KOPT-K1 (cell line): ENCODE measurements around the gene EMID1.

Experiments used
- H3K27ac ChIP-seq: fragments of 200-600 bp; sonication (generic); 2 replicates; pipeline ENCODE4 v1.5.1; 2016; ENCODE audit warnings: antibody characterized with exemption, mild to moderate bottlenecking, low read depth, low read length; ENCODE audit not compliant: poor library complexity, severe bottlenecking
- H3K36me3 ChIP-seq: fragments of 200-600 bp; sonication (generic); 2 replicates; pipeline ENCODE4 v1.5.1; 2017; ENCODE audit warnings: antibody characterized with exemption, mild to moderate bottlenecking, low read length, moderate library complexity; ENCODE audit not compliant: insufficient read depth
- H3K9me3 ChIP-seq: fragments of 200-600 bp; sonication (generic); 2 replicates; pipeline ENCODE4 v1.5.1; 2017; ENCODE audit warnings: antibody characterized with exemption, low read length, mild to moderate bottlenecking; ENCODE audit not compliant: insufficient read depth, poor library complexity, severe bottlenecking

EMID1 gene

GRCh38 chr22:29267462-29267857 is 61.8 kb downstream of the EMID1 start:
- peak overlapping the region; percentile 98 for H3K27ac ChIP-seq
- peaks cover 62% of the 10 kb centered on the region for H3K36me3 ChIP-seq

GRCh38 chr22:29267858-29268510 is 62.3 kb downstream of the EMID1 start, which contains the start of the genes EWSR1 and RHBDD3:
EWSR1 (plus strand) TSS chr22:29268268; CDS start chr22:29268337, 69 bp downstream.
RHBDD3 (minus strand) TSS chr22:29267981; CDS start chr22:29265626, 2,355 bp downstream.
- Histone ChIP-seq H3K27ac (peak within 1 kb of the TSS; percentile 98), H3K9me3 (no peaks in the 10 kb centered on the region), H3K36me3 (peaks cover 67% of the 10 kb centered on the region)

More at GRCh38 chr22:29267462-29267857, 61.8 kb downstream of the EMID1 start:
- H3K9me3 ChIP-seq = no peaks in the 10 kb centered on the region

GRCh38 chr22:29268511-29269229 is 63.0 kb downstream of the EMID1 start:
- Histone ChIP-seq H3K36me3 (peaks cover 70% of the 10 kb centered on the region), H3K27ac (peak overlapping the region; percentile 98), H3K9me3 (no peaks in the 10 kb centered on the region)

- peaks cover 70% of the 10 kb centered on the region for H3K36me3 ChIP-seq
- no peaks in the 10 kb centered on the region for H3K9me3 ChIP-seq
- H3K27ac ChIP-seq = peak overlapping the region; percentile 98
Measured at GRCh38 chr22:29269230-29269604, 63.5 kb downstream of the EMID1 start.

GRCh38 chr22:29269731-29270474 is 64.2 kb downstream of the EMID1 start:
- H3K36me3 ChIP-seq = peaks cover 72% of the 10 kb centered on the region
- H3K27ac ChIP-seq = peak overlapping the region; percentile 98

GRCh38 chr22:29270475-29271271 is 65.0 kb downstream of the EMID1 start:
- no peaks in the 10 kb centered on the region for H3K9me3 ChIP-seq
- H3K36me3 ChIP-seq = peaks cover 72% of the 10 kb centered on the region
- peak overlapping the region; percentile 98 for H3K27ac ChIP-seq

More at GRCh38 chr22:29269731-29270474, 64.2 kb downstream of the EMID1 start:
- H3K9me3 ChIP-seq = no peaks in the 10 kb centered on the region

- Histone ChIP-seq H3K9me3 (no peaks in the 10 kb centered on the region), H3K36me3 (peaks cover 85% of the 10 kb centered on the region), H3K27ac (no peak overlapping the region)
Measured at GRCh38 chr22:29272624-29273023, 66.9 kb downstream of the EMID1 start.

- H3K9me3 ChIP-seq = no peaks in the 10 kb centered on the region
- H3K36me3 ChIP-seq = peaks cover 100% of the 10 kb centered on the region
- no peak overlapping the region for H3K27ac ChIP-seq
Measured at GRCh38 chr22:29275167-29275566, 69.5 kb downstream of the EMID1 start.

- H3K27ac ChIP-seq = no peak overlapping the region
- no peaks in the 10 kb centered on the region for H3K9me3 ChIP-seq
- peaks cover 100% of the 10 kb centered on the region for H3K36me3 ChIP-seq
Measured at GRCh38 chr22:29275819-29276565, 70.3 kb downstream of the EMID1 start.

- no peak overlapping the region for H3K27ac ChIP-seq
- H3K36me3 ChIP-seq = peaks cover 100% of the 10 kb centered on the region
- no peaks in the 10 kb centered on the region for H3K9me3 ChIP-seq
Measured at GRCh38 chr22:29277927-29278326, 72.2 kb downstream of the EMID1 start.

GRCh38 chr22:29284196-29284595 is 78.5 kb downstream of the EMID1 start:
- Histone ChIP-seq H3K9me3 (no peaks in the 10 kb centered on the region), H3K27ac (no peak overlapping the region), H3K36me3 (peaks cover 100% of the 10 kb centered on the region)

GRCh38 chr22:29288837-29289236 is 83.1 kb downstream of the EMID1 start:
- H3K36me3 ChIP-seq = peaks cover 100% of the 10 kb centered on the region
- H3K27ac ChIP-seq = no peak overlapping the region
- no peaks in the 10 kb centered on the region for H3K9me3 ChIP-seq

- H3K27ac ChIP-seq = no peak overlapping the region
- no peaks in the 10 kb centered on the region for H3K9me3 ChIP-seq
- H3K36me3 ChIP-seq = peaks cover 100% of the 10 kb centered on the region
Measured at GRCh38 chr22:29290061-29290460, 84.4 kb downstream of the EMID1 start.

- Histone ChIP-seq H3K36me3 (peaks cover 100% of the 10 kb centered on the region), H3K9me3 (no peaks in the 10 kb centered on the region), H3K27ac (no peak overlapping the region)
Measured at GRCh38 chr22:29291215-29291614, 85.5 kb downstream of the EMID1 start.
